Lung (tissue), 12 donors: ENCODE results near the gene WNT9B. TPM values are rescaled to one million over a fixed set of nuclear protein-coding genes. Genes with fewer than 3 reads are reported as not detected.

Source experiments
- ATAC-seq: fragments of 200-7000 bp; cut with Tn5 transposase; one replicate; pipeline ENCODE4 v1.9.1; 2020; ENCODE audit warnings: moderate number of reproducible peaks; ENCODE audit not compliant: insufficient read depth, low FRiP score
- DNase-seq, 3 donors: peaks; one replicate each; pipeline ENCODE4 v3.0.0-alpha.2; 2013 to 2017
- H3K27ac ChIP-seq, 2 donors: one replicate each; pipeline ENCODE4 v1.5.1; 2013; ENCODE audit warnings: mild to moderate bottlenecking in 2 of 2, moderate library complexity in 2 of 2, control low read depth in 1 of 2, inconsistent platforms in 1 of 2, low read depth in 1 of 2, low read length in 1 of 2
- H3K27me3 ChIP-seq, 3 donors: one replicate each; pipeline ENCODE4 v1.5.1; 2013; ENCODE audit warnings: low read length in 2 of 3; ENCODE audit not compliant: control insufficient read depth in 3 of 3, insufficient read depth in 3 of 3
- H3K36me3 ChIP-seq, 4 donors: one replicate each; pipeline ENCODE4 v1.5.1; 2013; ENCODE audit warnings: low read length in 4 of 4, mild to moderate bottlenecking in 1 of 4, moderate library complexity in 1 of 4; ENCODE audit not compliant: control insufficient read depth in 4 of 4, insufficient read depth in 4 of 4
- H3K4me1 ChIP-seq, 5 donors: one replicate each; pipeline ENCODE4 v1.5.1; 2013; ENCODE audit warnings: low read length in 5 of 5, mild to moderate bottlenecking in 2 of 5, moderate library complexity in 1 of 5; ENCODE audit not compliant: control insufficient read depth in 5 of 5, insufficient read depth in 5 of 5
- H3K4me3 ChIP-seq: one replicate; pipeline ENCODE4 v1.5.1; 2013; ENCODE audit warnings: mild to moderate bottlenecking, control low read depth, moderate library complexity
- H3K9ac ChIP-seq, 2 donors: one replicate each; pipeline ENCODE4 v1.5.1; 2013; ENCODE audit warnings: low read length in 2 of 2, control low read depth in 1 of 2; ENCODE audit not compliant: insufficient read depth in 1 of 2
- H3K9me3 ChIP-seq, 4 donors: one replicate each; pipeline ENCODE4 v1.5.1; 2013; ENCODE audit warnings: low read length in 3 of 4, mild to moderate bottlenecking in 1 of 4, moderate library complexity in 1 of 4; ENCODE audit not compliant: control insufficient read depth in 4 of 4, insufficient read depth in 3 of 4
- CTCF ChIP-seq: IDR thresholded peaks from 2 replicates; pipeline ENCODE4 v1.5.1; 2012; ENCODE audit warnings: mild to moderate bottlenecking; ENCODE audit errors: control extremely low read depth, extremely low read depth
- WGBS, 2 donors: extraction: QIAGEN DNeasy Blood & Tissue Kit; methylation state at CpG; one replicate each; pipeline ENCODE4 v1.1.7; 2013; 5-methylcytosine and 5-hydroxymethylcytosine counted together
- polyA plus RNA-seq, 2 donors: library from polyadenylated mRNA; stranded (reverse); fragments of 200-250 nt; gene quantifications; one replicate each; pipeline ENCODE4 v1.2.1, GENCODE V29; 2013
- total RNA-seq, 2 donors: library from RNA; depleted of rRNA in 1 of 2; stranded (reverse); fragments of >200 nt in 1 of 2; gene quantifications; one replicate each; pipeline ENCODE4 v1.2.1, GENCODE V29; 2014 to 2021
- donor health status: control.
- donor health status: control.
- donor health status: Bipolar disorder and iron deficiency.
- donor health status: healthy.
- donor health status: DM: yes; HTN: yes; CAD: no.

Gene WNT9B
- total and polyA plus RNA-seq, 4 donors: 0.11 to 0.33 (median 0.17) TPM

GRCh38 chr17:46812624-46813318, 38.6 kb upstream of the WNT9B start:
- H3K27me3 ChIP-seq: peaks cover 0 to 45% (median 29%) of the 10 kb centered on the region in 3 donors
- WGBS, 2 donors: 72 to 92% methylated on average over 6 of the region's 6 CpGs
- TF ChIP-seq CTCF: no peak

GRCh38 chr17:46813920-46814319, 37.5 kb upstream of the WNT9B start:
- no peak for DNase-seq
- TF ChIP-seq CTCF: no peak
- H3K36me3 ChIP-seq: no peaks in the 10 kb centered on the region
- H3K4me1 ChIP-seq: peaks cover 0 to 6% (median 0%) of the 10 kb centered on the region in 5 donors
- H3K27me3 ChIP-seq: peaks cover 0 to 54% (median 35%) of the 10 kb centered on the region in 3 donors
- no peaks in the 10 kb centered on the region for H3K9me3 ChIP-seq
- WGBS, 2 donors: 65 to 70% methylated on average over 3 of the region's 3 CpGs
- no peak overlapping the region for H3K27ac ChIP-seq
- H3K9ac ChIP-seq: no peak overlapping the region
- H3K4me3 ChIP-seq: no peak overlapping the region
- no peak for ATAC-seq

More at GRCh38 chr17:46812624-46813318, 38.6 kb upstream of the WNT9B start:
- Histone ChIP-seq H3K4me1 (no peaks in the 10 kb centered on the region), H3K36me3 (no peaks in the 10 kb centered on the region), H3K9ac (no peak overlapping the region), H3K9me3 (no peaks in the 10 kb centered on the region), H3K27ac (no peak overlapping the region), H3K4me3 (no peak overlapping the region)
- ATAC-seq (no peak), DNase-seq (no peak)

- Histone ChIP-seq H3K27me3 (peaks cover 0 to 59% (median 39%) of the 10 kb centered on the region in 3 donors), H3K9me3 (no peaks in the 10 kb centered on the region), H3K9ac (no peak overlapping the region), H3K27ac (no peak overlapping the region), H3K4me3 (no peak overlapping the region), H3K36me3 (no peaks in the 10 kb centered on the region), H3K4me1 (peaks cover 0 to 10% (median 0%) of the 10 kb centered on the region in 5 donors)
- 58 to 68% methylated on average over 7 of the region's 7 CpGs for WGBS, 2 donors
- TF ChIP-seq CTCF: no peak
- DNase-seq: no peak
- ATAC-seq: no peak
Measured at GRCh38 chr17:46814446-46814845, 36.9 kb upstream of the WNT9B start.
